ENCODE data around the gene SLC10A7.
A peak's percentile ranks its signal among the peaks of the same experiment; 100 is the strongest.
"Not testable (repeated sequence)": the region's sequence is repeated elsewhere in the genome, so short reads cannot be mapped to it uniquely, and the experiment has no call there.

The SLC10A7 gene

GRCh38 chr4:146369446-146369845 is 152.3 kb downstream of the SLC10A7 start:
- ATAC-seq: no peak

GRCh38 chr4:146368209-146368608 is 153.5 kb downstream of the SLC10A7 start:
- TF ChIP-seq ESRRG (CRISPR knock-in tag; IDR thresholded peaks at IDR 0.05) (no peak), ZFP3 (CRISPR knock-in tag; IDR thresholded peaks at IDR 0.05) (peak; percentile 97), ISL1 (CRISPR knock-in tag; IDR thresholded peaks at IDR 0.05) (0 out of 2 replicates have a peak, but pooled peaks have one; percentile 8)
- ATAC-seq: peak; percentile 89

More at GRCh38 chr4:146369446-146369845, 152.3 kb downstream of the SLC10A7 start:
- no peak for TF ChIP-seq PATZ1 (CRISPR knock-in tag; IDR thresholded peaks at IDR 0.05; ENCODE audit: borderline replicate concordance)
- TF ChIP-seq ZFP3 (CRISPR knock-in tag; IDR thresholded peaks at IDR 0.05): no peak
- TF ChIP-seq OSR1 (CRISPR knock-in tag; IDR thresholded peaks at IDR 0.05): no peak
- no peak for TF ChIP-seq SNAI2 (CRISPR knock-in tag; IDR thresholded peaks at IDR 0.05)
- TF ChIP-seq RARB (CRISPR knock-in tag; IDR thresholded peaks at IDR 0.05): no peak
- no peak for TF ChIP-seq ZNF70 (CRISPR knock-in tag; IDR thresholded peaks at IDR 0.05)
- no peak for TF ChIP-seq ZNF8 (CRISPR knock-in tag; IDR thresholded peaks at IDR 0.05)
- TF ChIP-seq PPARA (CRISPR knock-in tag; IDR thresholded peaks at IDR 0.05; ENCODE audit: borderline replicate concordance): no peak

- ATAC-seq: no peak
- TF ChIP-seq ISL1 (CRISPR knock-in tag; IDR thresholded peaks at IDR 0.05): no peak
- TF ChIP-seq TCF4 (CRISPR knock-in tag; IDR thresholded peaks at IDR 0.05; ENCODE audit: borderline replicate concordance): no peak
- TF ChIP-seq OSR1 (CRISPR knock-in tag; IDR thresholded peaks at IDR 0.05): no peak
- no peak for TF ChIP-seq CREB5 (CRISPR knock-in tag; IDR thresholded peaks at IDR 0.05; ENCODE audit: low read depth)
- no peak for TF ChIP-seq ZNF8 (CRISPR knock-in tag; IDR thresholded peaks at IDR 0.05)
- TF ChIP-seq POU6F1 (CRISPR knock-in tag; IDR thresholded peaks at IDR 0.05; ENCODE audit: borderline replicate concordance, low read depth): no peak
Observed at GRCh38 chr4:146367347-146367746, 154.4 kb downstream of the SLC10A7 start.

- TF ChIP-seq CSRNP3 (CRISPR knock-in tag; IDR thresholded peaks at IDR 0.05) (no peak), CREB5 (CRISPR knock-in tag; IDR thresholded peaks at IDR 0.05; ENCODE audit: low read depth) (no peak), TOX (CRISPR knock-in tag; IDR thresholded peaks at IDR 0.05; ENCODE audit: borderline replicate concordance) (no peak), CSDC2 (CRISPR knock-in tag; IDR thresholded peaks at IDR 0.05) (no peak), RARB (CRISPR knock-in tag; IDR thresholded peaks at IDR 0.05) (no peak)
- ATAC-seq: no peak
Observed at GRCh38 chr4:146359771-146360170, 162.0 kb downstream of the SLC10A7 start.

GRCh38 chr4:146350114-146350513 is 171.6 kb downstream of the SLC10A7 start:
- not testable (repeated sequence) for ATAC-seq

GRCh38 chr4:146349306-146349705 is 172.4 kb downstream of the SLC10A7 start:
- ATAC-seq: no peak
- TF ChIP-seq CSRNP3 (CRISPR knock-in tag; IDR thresholded peaks at IDR 0.05) (no peak), CREB5 (CRISPR knock-in tag; IDR thresholded peaks at IDR 0.05; ENCODE audit: low read depth) (no peak), ZFP30 (CRISPR knock-in tag; IDR thresholded peaks at IDR 0.05) (no peak), ARNTL (CRISPR knock-in tag; IDR thresholded peaks at IDR 0.05; ENCODE audit: borderline replicate concordance, low read depth) (no peak)
